Astrocyte of the spinal cord (primary cell): ENCODE data around the gene CACNA1E.
A peak's percentile ranks its signal among the peaks of the same experiment; 100 is the strongest.

ENCODE experiments used
- DNase-seq: peaks from one replicate; pipeline ENCODE4 v3.0.0; 2011; ENCODE audit warnings: low read depth, low spot score
- H3K4me3 ChIP-seq: 2 replicates; pipeline ENCODE4 v1.5.1; 2011; ENCODE audit warnings: low read depth, mild to moderate bottlenecking, low read length, moderate library complexity
- CTCF ChIP-seq: IDR thresholded peaks from 2 replicates; pipeline ENCODE4 v1.5.1; 2012; ENCODE audit warnings: low read depth, mild to moderate bottlenecking, low read length, inconsistent platforms
- in situ Hi-C: cut with HindIII; loops from 2 replicates; pipeline ENCODE4 v1.10.0; 2017; ENCODE audit warnings: low sequenced_read_pairs

CACNA1E gene

GRCh38 chr1:181712711-181713110, 229.4 kb downstream of the CACNA1E start:
- no peak for TF ChIP-seq CTCF
- in situ Hi-C loops: no loop called here
- no peak for DNase-seq
- H3K4me3 ChIP-seq: no peak overlapping the region

GRCh38 chr1:181714428-181714827, 231.1 kb downstream of the CACNA1E start:
- H3K4me3 ChIP-seq: no peak overlapping the region
- DNase-seq: peak; percentile 1
- TF ChIP-seq CTCF: no peak
- in situ Hi-C loops: no loop called here

GRCh38 chr1:181718034-181718433, 234.7 kb downstream of the CACNA1E start:
- in situ Hi-C loops: no loop called here
- no peak for TF ChIP-seq CTCF
- no peak for DNase-seq
- H3K4me3 ChIP-seq: no peak overlapping the region

- DNase-seq: no peak
- no peak for TF ChIP-seq CTCF
- in situ Hi-C loops: no loop called here
- H3K4me3 ChIP-seq: no peak overlapping the region
Measured at GRCh38 chr1:181726320-181727012, 243.1 kb downstream of the CACNA1E start.

- no peak overlapping the region for H3K4me3 ChIP-seq
- DNase-seq: no peak
- no peak for TF ChIP-seq CTCF
- in situ Hi-C loops: no loop called here
Measured at GRCh38 chr1:181730606-181731005, 247.3 kb downstream of the CACNA1E start.

- TF ChIP-seq CTCF: no peak
- in situ Hi-C loops: no loop called here
- H3K4me3 ChIP-seq: no peak overlapping the region
- DNase-seq: no peak
Measured at GRCh38 chr1:181732218-181732990, 249.1 kb downstream of the CACNA1E start.
